Stimulated activated memory B cell treated with anti-CD40 and anti-IgM and Interleukin-4, amounts not matched to agents 10 μg/mL and 1 μg/mL and 100 μg/mL, for 72 hours (primary cell): ENCODE measurements around the gene CSNK1A1L.
A peak's percentile ranks its signal among the peaks of the same experiment; 100 is the strongest.
"Not testable (repeated sequence)": the region's sequence is repeated elsewhere in the genome, so short reads cannot be mapped to it uniquely, and the experiment has no call there.

Experiments used
- ATAC-seq: fragments of 150-1000 bp; cut with Tn5 transposase; 2 replicates; pipeline ENCODE4 v1.10.0; 2021
- H3K27ac Mint-ChIP-seq: one replicate; pipeline ENCODE4 v1.8.0; 2022; ENCODE audit warnings: mild to moderate bottlenecking, mixed read lengths
- H3K27me3 Mint-ChIP-seq: one replicate; pipeline ENCODE4 v1.8.0; 2022; ENCODE audit warnings: mixed read lengths
- H3K36me3 Mint-ChIP-seq: one replicate; pipeline ENCODE4 v1.8.0; 2022; ENCODE audit warnings: mixed read lengths
- H3K4me1 Mint-ChIP-seq: one replicate; pipeline ENCODE4 v1.8.0; 2022; ENCODE audit warnings: mixed read lengths
- H3K4me3 Mint-ChIP-seq: one replicate; pipeline ENCODE4 v1.8.0; 2022; ENCODE audit warnings: mild to moderate bottlenecking, moderate library complexity, mixed read lengths
- H3K9me3 Mint-ChIP-seq: one replicate; pipeline ENCODE4 v1.8.0; 2022; ENCODE audit warnings: mixed read lengths

CSNK1A1L gene

GRCh38 chr13:37058910-37059847 lies 46.3 kb downstream of the CSNK1A1L start, which contains the start of gene SUPT20H:
Gene SUPT20H, minus strand, starts transcription at chr13:37059688. Its CDS starts 8,198 bp downstream, at chr13:37051490.
- peak; percentile 99 for ATAC-seq
- H3K36me3 Mint-ChIP-seq = peaks cover 13% of the 10 kb centered on the region
- H3K9me3 Mint-ChIP-seq = no peaks in the 10 kb centered on the region
- H3K4me1 Mint-ChIP-seq = peaks cover 23% of the 10 kb centered on the region
- peak within 1 kb of the TSS; percentile 98 for H3K27ac Mint-ChIP-seq
- peak within 1 kb of the TSS; percentile 85 for H3K4me3 Mint-ChIP-seq
- H3K27me3 Mint-ChIP-seq = no peaks in the 10 kb centered on the region

DNA sequence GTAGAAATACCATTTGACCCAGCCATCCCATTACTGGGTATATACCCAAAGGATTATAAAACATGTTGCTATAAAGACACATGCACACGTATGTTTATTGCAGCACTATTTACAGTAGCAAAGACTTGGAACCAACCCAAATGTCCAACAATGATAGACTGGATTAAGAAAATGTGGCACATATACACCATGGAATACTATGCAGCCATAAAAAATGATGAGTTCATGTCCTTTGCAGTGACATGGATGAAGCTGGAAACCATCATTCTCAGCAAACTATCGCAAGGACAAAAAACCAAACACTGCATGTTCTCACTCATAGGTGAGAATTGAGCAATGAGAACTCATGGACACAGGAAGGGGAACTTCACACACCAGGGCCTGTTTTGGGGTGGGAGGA lies 49.2 kb downstream of the CSNK1A1L start:
- H3K27me3 Mint-ChIP-seq, H3K27ac Mint-ChIP-seq, ATAC-seq, H3K9me3 Mint-ChIP-seq, H3K4me3 Mint-ChIP-seq: not testable (repeated sequence)
- Mint-ChIP-seq H3K36me3 (peaks cover 29% of the 10 kb centered on the region), H3K4me1 (peaks cover 32% of the 10 kb centered on the region)
